Activated naive CD4-positive, alpha-beta T cell treated with Interleukin-2 at 50 U/mL for 16 hours (primary cell): ENCODE results near the gene EAPP.
"Not testable (repeated sequence)": the region's sequence is repeated elsewhere in the genome, so short reads cannot be mapped to it uniquely, and the experiment has no call there.

ENCODE experiments used
- DNase-seq: peaks from one replicate; pipeline ENCODE4 v3.0.0-alpha.2; 2020

EAPP gene, protein sequence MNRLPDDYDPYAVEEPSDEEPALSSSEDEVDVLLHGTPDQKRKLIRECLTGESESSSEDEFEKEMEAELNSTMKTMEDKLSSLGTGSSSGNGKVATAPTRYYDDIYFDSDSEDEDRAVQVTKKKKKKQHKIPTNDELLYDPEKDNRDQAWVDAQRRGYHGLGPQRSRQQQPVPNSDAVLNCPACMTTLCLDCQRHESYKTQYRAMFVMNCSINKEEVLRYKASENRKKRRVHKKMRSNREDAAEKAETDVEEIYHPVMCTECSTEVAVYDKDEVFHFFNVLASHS

GRCh38 chr14:34539407-34540180, at the start of gene EAPP:
Gene EAPP (minus strand): TSS chr14:34539701. CDS start chr14:34539628, 73 bp downstream.
- DNase-seq = peak; percentile 95

DNA sequence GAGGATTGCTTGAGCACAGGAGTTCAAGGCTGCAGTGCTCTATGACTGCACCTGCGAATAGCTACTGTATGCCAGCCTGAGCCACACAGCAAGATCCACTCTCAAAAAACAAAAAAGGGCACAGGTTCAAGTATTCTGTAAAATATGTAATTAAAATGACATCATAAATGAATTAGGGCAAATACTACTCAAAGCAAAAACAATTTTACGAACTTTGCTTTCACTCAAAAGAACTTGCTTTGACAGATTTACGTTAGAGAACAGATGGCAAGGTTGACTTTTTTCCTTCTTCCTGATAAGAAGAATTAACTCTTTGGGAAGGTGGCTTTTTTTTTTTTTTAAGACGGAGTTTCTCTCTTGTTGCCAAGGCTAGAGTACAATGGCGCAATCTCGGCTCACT, 44.0 kb upstream of the EAPP start:
- no peak for DNase-seq

GRCh38 chr14:34582117-34582680, 42.7 kb upstream of the EAPP start:
- DNase-seq = no peak

GRCh38 chr14:34580381-34580780, 40.9 kb upstream of the EAPP start:
- DNase-seq = no peak

DNA sequence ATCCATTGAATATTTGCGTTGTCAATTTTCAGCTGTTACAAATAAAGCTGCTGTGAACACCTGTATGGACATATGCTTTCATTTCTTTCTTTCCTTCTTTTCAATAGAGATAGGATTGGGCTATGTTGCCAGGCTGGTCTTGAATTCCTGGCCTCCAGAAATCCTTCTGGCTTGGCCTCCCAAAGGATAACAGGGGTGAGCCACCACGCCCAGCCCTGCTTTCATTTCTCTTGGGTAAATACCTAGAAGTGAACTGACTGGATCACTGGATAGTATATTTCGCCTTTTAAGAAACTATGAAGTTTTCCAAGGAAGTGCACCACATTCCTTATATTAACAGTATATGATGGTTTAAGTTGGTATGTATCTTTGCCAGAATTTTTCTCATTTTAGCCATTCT, 32.3 kb upstream of the EAPP start:
- DNase-seq = no peak

- DNase-seq = no peak
These were observed 30.2 kb upstream of the EAPP start for GRCh38 chr14:34569750-34570149.

DNA sequence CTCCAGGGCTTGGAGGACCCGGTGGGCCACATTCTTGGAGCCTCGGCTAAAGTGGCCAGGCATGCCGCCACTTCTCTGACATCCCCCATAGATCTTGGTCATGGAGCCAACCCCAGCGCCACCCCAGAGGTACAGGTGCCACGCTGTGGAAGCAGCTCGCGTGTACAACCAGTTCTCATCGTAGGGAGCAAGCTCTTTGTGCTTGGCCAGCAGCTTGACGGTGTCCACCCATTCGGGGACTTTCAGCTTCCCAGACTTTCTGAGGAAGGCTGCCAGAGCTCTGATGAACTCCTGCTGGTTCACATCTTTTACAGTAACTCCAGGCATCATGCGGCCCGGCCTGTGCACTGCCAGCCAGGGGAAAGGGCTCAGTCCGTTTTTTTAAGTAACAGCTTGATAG, 29.3 kb upstream of the EAPP start:
- no peak for DNase-seq

DNA sequence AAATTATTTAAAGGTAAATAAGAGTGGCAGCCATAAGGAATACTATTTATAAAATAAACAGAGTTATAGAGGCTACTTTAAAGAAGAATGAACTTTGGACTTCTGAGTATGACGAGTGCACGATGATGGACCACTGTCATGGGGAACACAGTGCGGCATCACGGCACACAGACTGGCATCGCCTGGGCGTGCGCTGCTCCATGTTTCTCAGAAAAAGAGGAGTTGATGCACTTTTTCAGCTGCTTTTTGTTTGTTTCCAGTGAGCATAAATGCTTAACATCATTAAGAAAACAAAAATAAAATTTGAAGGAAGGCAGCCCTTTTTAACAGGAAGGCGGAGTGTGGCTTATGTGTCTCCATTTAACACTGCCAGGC, 23.3 kb upstream of the EAPP start:
- no peak for DNase-seq

DNA sequence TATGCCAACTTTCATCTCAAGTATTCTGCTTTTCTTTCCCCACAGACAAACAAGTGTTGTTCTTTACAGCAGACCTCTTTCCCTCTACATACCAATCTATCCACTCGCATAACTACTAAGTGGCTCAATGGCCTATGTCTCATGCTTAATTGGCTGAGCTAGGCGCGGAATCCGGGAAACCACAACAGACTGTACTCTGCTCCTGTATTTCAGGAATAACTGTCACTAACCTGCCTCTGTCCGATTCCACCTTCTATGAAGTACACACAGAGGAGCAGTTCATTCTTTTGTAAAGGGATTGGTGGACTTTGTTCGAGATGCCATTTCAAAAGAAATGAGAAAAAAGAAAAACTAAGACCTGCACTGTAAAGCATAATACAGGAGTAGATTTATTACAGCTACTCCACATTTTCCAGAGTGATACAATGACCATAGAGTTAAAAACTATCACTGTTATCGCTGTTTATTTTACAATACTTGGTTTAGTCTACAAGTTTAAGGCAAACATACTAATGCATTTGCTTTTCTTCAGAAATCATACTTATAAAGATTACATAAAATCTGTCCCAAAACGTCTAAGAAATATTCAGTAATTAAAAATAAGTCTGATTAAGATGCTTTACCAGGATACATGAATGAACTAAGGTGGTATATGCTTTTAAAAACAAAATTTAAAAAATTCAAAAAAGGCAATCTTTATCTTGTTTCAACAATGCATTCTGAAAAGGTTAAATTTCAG, 22.7 kb upstream of the EAPP start:
- not testable (repeated sequence) for DNase-seq

DNA sequence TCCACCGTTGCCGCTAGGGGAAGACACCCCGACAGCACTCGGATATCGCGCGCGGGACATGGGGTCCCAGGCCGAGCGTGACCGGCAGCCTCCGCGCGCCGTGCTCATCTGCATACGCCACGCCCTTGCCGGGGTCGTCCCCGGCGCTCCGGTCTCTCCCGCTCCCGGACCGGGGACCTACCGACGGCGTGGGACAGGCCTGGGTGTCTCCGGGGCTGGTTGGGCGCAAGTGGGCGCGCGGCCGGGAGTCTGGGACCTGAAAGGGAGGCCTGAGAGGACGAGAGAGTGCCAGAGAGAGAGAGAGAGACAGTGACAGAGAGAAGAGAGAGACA, 17.0 kb upstream of the EAPP start:
- not testable (repeated sequence) for DNase-seq

GRCh38 chr14:34555583-34556497, 16.3 kb upstream of the EAPP start:
- DNase-seq = not testable (repeated sequence)

DNA sequence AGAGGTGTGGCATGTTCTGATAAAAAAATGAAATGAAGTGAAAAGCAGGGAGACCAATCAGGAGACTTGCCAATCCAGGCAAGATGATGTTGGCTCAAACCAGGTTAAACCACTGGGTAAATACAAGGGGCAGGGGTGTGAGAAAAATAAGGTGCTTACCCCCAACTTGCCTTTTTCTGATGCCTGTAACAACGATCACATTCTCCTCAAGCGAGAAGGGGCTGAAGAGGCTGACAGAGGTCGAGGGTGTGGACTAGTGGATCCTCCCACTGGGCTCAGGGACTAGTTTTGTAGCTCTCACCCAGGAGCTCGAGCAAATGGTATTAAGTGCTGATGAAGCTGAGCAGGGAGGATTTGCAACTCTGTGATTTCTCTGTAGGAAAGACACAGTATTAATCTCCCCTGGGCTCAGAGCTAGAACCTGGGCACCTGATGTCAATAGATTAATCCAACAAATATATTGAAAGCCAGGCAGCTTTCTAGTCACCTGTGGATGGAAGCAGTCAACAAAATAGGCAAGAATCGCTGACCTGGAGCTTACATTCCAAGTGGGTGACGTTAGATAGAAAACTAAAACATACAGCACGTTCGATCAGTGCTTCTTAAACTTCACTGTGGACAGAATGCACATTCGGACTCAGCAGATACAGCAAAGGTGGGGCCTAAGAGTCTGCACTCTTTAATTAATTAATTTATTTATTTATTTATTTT, 15.2 kb upstream of the EAPP start:
- DNase-seq = peak; percentile 21

- DNase-seq = not testable (repeated sequence)
These were observed 9.9 kb upstream of the EAPP start for GRCh38 chr14:34549276-34549966.

DNA sequence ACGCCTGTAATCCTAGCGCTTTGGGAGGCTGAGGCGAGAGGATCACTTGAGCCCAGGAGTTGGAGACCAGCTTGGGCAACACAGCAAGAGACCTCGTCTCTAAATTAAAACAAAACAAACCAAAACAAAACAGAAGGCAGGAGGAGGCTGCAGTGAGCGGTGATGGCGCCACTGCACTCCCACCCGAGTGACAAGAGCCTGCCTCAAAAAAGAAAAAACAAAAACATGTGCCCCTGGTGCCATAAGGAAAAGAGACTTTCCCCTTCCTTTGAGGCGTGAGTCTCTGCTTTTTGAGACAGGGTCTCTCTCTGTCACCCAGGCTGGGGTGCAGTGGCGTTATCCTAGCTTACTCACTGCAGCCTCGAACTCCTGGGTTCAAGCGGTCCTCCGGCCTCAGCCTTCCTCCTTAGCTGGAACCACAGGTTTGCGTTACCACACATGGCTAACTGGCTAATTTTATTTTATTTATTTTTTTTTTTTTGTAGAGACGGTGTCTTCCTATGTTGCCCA, 9.0 kb upstream of the EAPP start:
- DNase-seq = no peak

DNA sequence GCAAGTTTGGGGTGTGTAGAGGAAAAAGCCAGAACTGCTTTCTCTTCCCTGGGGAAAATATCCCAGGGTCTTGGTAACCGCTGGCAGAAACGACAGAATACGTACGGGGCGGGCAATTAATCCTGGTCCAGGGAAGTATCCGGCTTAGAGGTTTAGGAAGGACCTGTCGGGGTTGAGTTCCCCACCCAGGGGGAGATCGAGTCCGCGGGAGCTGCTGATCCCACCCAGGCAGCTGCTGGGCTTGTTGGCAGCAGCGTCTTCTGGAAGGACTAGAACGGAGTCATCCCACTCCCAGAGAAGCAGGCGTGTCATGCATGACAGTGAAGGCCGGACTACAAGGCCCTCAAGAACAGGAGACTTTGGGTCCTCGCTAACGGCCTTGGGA, 7.6 kb upstream of the EAPP start:
- not testable (repeated sequence) for DNase-seq

- not testable (repeated sequence) for DNase-seq
These were observed 7.0 kb upstream of the EAPP start for GRCh38 chr14:34546272-34547135.

DNA sequence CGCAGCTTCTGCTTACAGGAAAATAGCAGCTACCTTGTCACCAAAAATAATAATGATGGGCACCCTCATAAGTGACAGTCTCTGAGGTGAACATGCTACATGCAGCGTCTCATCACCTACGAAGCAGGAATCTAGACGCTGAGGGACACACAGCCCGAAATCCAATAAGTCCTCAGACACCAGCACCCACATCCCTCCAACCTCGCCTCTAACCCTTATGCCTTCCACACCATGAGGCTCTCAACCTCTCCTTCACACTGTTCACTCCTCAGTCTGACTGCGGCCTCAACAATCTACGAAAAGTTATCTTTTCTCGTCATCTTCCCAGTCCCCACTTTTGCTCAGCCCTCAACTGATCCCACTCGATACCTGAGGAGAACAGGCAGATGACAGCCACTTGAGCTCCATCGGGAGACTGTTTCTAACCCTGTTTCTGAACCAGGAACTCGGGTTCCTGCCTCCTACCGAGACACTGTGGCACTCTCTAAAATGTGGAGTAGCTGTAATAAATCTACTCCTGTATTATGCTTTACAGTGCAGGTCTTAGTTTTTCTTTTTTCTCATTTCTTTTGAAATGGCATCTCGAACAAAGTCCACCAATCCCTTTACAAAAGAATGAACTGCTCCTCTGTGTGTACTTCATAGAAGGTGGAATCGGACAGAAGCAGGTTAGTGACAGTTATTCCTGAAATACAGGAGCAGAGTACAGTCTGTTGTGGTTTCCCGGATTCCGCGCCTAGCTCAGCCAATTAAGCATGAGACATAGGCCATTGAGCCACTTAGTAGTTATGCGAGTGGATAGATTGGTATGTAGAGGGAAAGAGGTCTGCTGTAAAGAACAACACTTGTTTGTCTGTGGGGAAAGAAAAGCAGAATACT, 919 bp upstream of the EAPP start:
- not testable (repeated sequence) for DNase-seq

DNA sequence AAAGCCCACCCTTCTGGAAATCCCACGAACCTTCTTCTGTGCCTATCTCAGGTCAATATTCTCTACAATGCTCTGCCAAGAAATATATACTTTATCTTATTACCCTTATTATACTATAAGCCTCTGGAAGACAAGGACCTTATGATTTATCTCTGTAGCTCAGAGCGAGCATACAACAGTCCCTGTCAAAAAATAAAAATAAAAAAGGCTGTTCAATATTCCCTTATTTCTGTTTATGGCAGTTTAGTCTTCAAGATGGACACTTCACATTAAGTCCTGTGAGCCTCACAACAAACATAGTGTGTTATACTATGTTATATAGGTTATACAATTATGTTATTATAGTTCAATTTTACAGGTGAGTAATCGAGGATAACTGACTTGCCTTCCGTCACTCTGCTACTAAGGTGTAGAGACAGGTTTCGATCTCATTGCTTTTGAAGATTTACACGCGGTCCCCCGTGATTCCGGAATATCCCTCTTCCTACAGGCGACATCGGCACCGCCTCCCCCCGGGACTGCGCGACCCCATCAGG, 562 bp downstream of the EAPP start:
- DNase-seq = no peak

- not testable (repeated sequence) for DNase-seq
These were observed 1.4 kb downstream of the EAPP start for GRCh38 chr14:34538096-34538495.
